ENCODE measurements around the gene NRG2.

Gene NRG2

GRCh38 chr5:139968547-139969261, 74.4 kb downstream of the NRG2 start:
- peak; percentile 89 for DNase-seq (ENCODE audit: low read depth)

DNA sequence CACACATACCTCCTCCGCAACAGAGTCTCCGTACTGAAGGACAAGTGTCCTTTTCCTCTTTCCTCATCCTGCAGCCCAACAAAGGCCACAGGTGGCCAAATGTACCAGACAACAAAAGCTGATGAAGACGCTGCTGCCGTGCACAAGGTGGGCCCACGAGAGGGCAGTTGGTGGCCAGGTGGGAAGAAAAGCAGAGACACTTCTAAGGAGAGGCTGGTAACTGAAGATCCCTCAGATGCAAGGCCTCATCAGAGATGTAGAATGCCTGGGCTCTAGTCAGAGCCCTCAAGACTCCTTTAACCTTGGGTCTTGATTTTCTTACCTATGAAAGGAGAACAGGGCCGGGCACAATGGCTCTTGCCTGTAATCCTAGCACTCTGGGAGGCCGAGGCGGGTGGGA, 75.7 kb downstream of the NRG2 start:
- no peak for DNase-seq (ENCODE audit: low read depth)

DNA sequence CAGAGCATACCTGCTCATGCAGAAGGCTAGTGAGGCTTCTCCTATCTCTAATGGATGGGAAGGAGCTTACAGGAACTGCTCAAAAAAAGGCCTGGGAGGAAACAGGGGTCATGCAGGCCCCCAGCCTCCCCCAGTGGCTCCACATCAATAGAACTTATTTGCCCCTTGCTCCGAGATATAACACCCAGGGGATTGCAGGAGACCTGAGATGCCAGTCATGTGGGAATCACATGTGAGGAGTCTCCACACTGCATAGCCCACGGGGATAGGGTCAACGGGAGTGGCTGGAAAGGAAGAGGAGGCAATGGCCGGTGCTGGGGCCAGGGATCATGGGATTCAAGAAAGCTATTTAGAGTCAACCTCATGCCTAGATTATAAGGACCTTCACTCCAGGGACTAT, 76.2 kb downstream of the NRG2 start:
- no peak for DNase-seq (ENCODE audit: low read depth)

DNA sequence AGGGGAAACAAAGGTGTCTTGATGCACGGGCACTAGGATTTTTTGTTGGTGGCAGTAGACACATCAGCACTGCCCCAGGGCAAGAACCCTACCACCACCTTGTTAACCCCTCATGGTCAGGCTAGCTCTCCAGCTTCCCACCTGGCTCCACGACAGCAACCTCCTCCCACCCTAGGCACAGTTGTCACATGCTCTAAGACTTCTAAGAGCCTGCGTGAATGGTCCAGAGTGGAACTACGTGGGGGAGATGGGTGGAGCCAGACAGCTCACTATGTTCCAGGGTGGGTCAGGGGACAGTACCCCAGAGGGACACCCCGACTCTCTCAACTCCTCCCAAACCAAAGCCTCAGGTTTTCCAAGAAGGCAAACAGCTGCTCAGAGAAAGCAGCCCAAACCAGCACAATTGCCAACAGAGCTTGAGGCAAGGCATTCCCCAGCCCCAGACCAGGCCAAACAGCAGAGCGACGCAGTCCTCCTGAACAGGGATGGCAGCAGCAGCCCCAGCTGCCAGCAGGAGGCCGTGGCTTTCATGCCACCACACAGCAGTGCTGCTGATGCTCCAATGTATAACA, 78.0 kb downstream of the NRG2 start:
- no peak for DNase-seq (ENCODE audit: low read depth)

DNA sequence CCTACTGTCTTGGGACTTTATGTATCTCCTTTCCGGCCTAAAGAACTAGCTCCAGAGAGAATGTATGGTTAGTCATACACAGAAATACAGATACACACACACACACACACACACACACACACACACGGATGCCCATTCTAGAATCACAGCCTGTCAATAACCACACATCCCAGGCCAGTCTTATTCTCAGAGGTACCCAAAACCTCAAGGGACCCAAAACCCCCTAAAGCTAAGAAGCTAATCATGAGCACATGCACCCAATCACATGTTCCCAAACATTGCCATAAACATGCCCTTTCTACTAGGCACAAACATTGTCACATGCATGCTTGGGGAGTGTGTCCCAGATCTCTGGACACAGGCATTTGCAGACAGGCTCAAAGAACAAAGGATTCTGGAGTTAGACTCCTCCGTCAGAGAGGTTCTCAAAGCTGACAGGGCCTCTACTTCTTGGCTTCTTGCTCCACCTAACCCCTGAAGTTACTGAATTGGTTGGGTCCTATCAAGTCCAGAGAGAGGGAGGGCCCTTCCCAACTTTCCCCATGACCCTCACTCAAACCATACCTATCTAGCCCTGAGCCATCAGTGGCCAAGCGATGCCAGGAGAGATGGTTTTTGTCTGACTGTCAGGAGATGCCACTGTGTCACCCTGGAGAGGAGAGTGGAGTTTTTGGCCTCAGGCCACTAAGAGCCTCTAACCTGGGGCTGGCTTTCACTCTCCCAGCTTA, 78.7 kb downstream of the NRG2 start:
- no peak for DNase-seq (ENCODE audit: low read depth)

DNA sequence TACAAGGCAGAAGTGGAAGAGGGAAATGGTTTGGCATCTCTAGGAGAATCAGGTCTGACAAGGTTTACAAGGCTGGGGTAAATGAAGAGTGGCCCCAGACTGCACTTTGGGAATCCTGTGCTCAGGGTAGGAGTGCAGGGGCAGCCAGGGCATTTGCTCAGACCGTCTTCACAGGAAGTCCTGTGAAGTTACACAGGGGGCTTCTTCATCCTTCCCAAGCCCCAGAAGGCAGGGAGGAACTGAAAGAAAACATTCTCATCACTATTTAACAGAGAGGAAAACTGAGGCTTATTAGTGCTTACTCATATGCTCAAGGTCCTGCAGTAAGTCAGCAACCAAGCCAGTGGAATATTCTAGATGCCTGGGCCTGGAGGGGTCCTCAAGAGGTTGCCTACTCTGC, 80.7 kb downstream of the NRG2 start:
- DNase-seq (ENCODE audit: low read depth) = no peak

DNA sequence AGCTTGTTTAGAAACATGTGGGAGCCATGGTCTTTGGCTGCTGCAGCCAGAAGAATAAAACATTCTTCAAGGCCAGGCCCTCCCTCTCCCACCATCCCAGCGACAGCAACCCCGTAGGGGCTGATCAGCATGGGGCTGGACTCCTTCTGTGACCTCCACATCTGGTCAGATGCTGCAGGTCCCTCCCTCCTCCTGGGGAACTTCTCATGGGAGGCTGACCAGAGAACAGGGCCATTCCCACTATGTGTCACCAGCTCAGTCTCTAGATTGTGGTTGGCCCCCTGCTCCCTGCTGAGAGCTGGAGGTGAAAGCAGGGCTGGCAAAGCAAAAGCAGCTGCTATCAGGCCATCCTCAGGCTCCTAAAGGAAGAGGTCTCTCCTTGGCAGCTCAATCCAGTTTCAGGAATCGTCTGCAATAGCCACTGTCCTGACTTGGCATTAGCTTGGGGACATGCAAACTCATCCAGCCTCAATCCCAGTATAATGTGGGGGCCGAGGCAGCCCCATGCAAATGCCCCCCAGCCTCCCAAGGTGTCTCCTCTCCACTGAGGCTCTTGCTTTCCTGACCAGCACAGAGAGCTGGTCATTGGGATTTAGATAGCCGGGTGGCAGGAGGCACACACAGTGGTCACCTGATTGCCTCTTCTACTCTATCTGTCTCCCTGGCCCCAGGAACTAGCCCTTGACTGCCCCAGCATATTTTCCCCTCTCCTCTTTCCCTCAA, 81.5 kb downstream of the NRG2 start:
- DNase-seq (ENCODE audit: low read depth) = no peak

- DNase-seq (ENCODE audit: low read depth) = no peak
Measured at GRCh38 chr5:139960723-139961383, 82.2 kb downstream of the NRG2 start.

- DNase-seq (ENCODE audit: low read depth) = no peak
Measured at GRCh38 chr5:139958432-139959148, 84.5 kb downstream of the NRG2 start.

DNA sequence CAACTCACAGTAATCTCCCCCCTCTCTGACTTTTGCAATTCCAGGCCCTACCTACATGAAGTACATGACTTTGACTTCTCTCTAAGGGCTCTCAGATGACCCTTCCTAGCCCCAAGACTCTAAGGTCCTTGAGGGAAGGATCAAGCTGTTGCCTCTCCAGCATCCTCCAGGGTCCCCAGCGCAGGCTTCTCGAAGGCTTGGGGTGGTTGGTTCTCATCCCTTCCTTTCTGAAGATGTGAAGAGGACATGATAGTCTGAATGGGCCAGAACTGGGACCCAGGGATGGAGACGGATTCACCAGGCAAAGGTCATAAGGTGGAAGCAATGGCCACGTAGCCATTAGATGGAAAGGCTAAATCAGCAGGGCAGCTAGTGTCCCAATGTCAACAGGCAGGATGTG, 86.8 kb downstream of the NRG2 start:
- DNase-seq (ENCODE audit: low read depth) = no peak

GRCh38 chr5:139955616-139956273, 87.4 kb downstream of the NRG2 start:
- no peak for DNase-seq (ENCODE audit: low read depth)

DNA sequence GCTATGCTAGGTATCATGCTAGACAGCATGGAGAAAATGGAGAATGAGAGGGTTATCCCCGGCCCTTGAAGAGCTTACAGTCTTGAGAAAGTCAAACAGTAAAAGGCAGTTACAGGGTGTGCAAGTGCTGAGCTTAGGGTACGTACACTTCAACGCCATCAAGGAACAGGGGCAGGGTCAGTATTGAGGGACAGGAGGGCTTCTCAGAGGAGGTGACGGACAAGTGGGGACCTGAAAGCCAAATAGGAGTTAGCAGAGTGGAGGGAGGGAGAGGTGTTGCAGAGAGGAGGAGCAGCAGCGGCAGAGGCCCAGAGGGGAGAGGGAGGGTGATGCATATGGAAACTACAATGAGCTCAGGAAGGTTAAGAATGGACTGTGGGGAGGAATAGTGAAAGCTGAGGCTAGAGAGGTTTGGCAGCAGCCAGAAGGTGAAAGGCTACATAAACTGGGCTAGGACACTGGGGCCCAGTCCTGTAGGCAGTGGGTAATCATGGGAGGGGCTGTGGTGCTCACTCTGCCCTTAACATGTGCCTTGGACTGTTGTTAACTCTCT, 88.0 kb downstream of the NRG2 start:
- DNase-seq (ENCODE audit: low read depth) = no peak

DNA sequence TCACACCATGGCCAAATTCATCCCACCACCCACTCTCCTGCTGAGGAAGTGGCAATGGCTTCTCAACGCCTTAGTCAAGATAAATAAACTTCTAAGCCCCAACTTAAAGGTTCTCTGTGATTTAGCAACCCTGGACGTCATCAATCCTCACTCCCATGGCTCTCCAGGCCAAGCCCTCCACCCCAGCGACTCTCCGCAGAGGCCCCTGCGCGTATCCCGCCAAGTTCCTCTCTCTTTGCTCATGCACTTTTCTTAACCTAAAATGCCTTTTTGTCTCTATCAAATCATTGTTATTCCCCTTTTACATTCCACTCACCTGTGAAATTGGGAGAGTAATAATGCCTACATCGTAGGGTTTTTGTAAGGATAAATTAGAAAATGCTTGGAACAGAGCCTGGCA, 88.6 kb downstream of the NRG2 start:
- DNase-seq (ENCODE audit: low read depth) = no peak

- no peak for DNase-seq (ENCODE audit: low read depth)
Measured at GRCh38 chr5:139954022-139954421, 89.1 kb downstream of the NRG2 start.

- DNase-seq (ENCODE audit: low read depth) = no peak
Measured at GRCh38 chr5:139952574-139952973, 90.5 kb downstream of the NRG2 start.

GRCh38 chr5:139951983-139952382, 91.1 kb downstream of the NRG2 start:
- no peak for DNase-seq (ENCODE audit: low read depth)

DNA sequence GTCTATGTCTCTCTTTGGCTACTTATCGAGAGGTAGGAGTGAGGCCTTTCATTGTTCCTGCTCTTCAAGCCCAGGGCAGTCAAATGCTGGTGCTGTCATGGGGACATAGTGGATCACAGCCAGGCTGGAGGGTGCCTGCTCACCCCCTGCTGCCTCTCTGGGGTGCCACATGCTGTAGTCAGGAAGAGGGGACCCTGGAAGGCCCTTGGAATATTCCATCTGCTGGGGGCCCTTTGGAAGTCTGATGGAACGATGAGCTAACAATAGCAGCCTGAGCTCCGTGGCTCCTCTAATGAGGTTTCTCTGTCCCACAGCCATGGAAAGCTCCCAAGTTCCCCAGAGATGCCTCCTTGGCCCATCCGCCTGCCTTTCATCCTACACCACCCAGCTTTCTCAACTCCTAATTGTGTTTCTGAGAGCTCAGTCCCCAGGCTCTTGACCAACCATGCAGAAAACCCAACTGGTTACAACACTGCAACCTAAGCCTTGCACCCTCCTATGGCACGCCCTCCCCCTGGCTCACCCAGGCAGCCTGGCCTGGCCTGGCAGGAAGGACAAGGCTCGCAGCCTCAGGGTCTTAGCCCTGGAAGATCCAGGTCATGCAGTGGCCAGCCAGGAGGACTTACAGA, 91.7 kb downstream of the NRG2 start:
- DNase-seq (ENCODE audit: low read depth) = no peak

DNA sequence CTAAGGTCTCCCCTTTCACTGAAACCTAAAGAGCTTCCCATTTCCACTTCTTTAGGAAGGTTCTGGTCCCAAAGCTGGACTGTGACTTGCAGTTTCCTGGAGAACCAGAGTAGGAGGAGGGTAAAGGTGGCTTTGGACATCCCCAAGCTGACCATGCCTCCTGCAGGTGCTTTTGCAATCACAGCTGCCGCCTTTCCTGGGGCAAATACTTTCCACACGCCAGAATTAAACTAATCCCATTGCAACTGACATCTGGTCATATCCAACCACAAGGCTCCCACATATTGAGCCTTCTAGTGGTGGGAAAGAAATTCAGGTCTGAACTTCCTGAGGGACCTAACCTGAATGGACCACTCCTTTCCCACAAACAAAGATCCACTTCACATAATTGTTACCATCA, 92.7 kb downstream of the NRG2 start:
- DNase-seq (ENCODE audit: low read depth) = no peak

DNA sequence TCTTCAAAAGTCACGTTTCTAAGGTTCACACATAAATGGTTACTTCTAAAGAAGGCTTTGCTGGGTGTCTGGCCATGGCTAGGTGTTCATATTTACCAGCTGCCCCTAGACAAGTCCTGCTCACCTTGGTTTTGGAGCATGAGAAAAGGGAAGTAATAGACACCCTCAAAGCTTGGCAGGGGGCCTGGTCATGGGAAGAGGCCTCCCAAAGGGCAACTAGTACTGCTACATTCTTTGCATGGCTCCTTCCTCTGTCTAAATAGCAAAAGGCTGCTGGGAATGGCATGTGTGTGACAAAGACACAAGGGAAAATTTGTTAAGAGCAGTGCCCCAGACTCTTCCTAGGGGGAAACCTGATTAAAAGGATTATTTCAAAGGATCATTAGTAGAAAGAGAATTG, 93.4 kb downstream of the NRG2 start:
- no peak for DNase-seq (ENCODE audit: low read depth)

DNA sequence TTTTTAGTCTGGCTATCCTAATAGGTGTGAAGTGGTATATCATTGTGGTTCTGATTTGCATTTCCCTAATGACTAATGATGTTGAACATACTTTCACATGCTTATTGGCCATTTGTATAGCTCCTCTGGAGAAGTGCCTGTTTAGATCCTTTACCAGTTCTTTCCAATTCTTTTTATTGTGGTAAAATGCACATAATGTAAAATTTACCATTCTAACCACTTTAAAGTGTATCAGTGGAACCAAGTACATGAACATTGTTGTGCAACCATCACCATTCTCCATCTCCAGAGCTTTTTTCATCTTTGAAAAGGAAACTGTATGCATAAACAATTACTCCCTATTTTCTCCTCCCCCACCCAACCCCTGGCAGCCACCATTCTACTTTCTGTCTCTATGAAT, 95.4 kb downstream of the NRG2 start:
- DNase-seq (ENCODE audit: low read depth) = no peak

All from activated T-cell treated with anti-CD3 and anti-CD28 coated beads for 24 hours (primary cell).